ENCODE results near the gene SOX15.

SOX15 gene

DNA sequence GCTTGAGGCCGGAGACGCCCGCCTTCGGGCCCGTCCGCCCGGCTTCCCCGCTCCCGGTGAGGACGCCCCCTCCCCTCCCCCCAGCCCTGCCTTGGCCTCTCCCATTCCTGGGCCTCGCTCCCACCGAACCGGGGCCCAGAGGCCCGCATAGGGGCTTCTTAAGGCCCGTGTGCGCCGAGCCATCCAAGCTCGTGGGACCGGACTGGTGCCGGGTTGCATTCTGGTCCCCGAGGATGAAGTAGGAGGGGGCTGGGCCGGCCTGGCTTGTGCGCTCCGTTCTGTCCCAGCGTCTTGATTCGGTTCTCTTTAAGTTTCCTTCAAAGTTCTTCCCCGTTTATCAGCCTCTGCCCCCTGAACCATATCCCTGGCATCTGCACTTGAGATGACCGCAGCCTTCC, 27.7 kb downstream of the SOX15 start:
- DNase-seq, result no peak
- intact Hi-C loops (cut with DNase I), result no loop called here

DNA sequence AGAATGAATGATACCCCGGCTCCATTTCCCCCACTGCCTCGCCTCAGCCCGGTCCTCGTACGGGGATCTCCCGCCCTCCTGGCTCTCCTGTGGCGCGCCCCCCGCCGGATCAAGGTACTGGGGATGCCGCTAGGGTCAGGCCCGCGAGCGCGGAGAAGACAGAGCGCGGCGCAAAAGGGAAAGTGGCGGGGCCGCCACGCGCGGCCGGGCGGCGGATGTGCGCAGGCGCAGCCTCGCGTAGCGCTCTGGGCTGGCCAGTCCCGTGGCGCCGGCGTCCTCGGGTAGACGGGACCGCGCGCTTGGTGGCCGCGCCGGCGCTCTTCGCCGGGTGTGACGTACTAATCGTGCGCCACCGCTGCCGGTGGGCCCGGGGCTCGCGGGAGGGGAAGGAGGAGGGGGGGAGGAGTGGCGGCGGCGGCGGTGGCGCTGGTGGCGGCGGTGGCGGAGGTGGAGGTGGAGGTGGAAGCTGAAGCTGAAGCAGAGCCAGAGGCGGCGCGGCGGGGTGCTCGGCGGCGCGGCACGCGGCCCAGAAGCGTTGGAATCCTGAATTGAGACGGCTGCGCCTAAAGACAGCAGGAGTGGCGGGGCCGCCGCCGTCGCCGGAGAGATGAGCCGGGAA, 28.2 kb downstream of the SOX15 start, which contains the start of gene SENP3:
TSS of gene SENP3 (plus strand) at position 331 of the 619 bp plus-strand sequence. CDS start 1,158 bp downstream, outside the sequence.
- intact Hi-C loops (cut with DNase I), result loop anchor here (2.0 kb wide), 2 partner anchors 47 to 125 kb away; no protein-coding TSS in a partner anchor
- DNase-seq, result peak; percentile 66 to 96 (median 90)

DNA sequence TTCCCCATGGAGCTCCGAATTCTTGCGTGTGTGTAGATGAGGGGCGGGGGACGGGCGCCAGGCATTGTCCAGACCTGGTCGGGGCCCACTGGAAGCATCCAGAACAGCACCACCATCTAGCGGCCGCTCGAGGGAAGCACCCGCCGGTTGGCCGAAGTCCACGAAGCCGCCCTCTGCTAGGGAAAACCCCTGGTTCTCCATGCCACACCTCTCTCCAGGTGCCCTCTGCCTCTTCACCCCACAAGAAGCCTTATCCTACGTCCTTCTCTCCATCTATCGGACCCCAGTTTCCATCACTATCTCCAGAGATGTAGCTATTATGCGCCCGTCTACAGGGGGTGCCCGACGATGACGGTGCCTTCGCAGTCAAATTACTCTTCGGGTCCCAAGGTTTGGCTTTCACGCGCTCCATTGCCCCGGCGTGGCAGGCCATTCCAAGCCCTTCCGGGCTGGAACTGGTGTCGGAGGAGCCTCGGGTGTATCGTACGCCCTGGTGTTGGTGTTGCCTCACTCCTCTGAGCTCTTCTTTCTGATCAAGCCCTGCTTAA, 28.8 kb downstream of the SOX15 start:
- intact Hi-C loops (cut with DNase I), result loop anchor here (2.0 kb wide), 2 partner anchors 46 to 124 kb away; no protein-coding TSS in a partner anchor
- peak; percentile 78 to 96 (median 89) for DNase-seq

GRCh38 chr17:7560172-7561027, 29.5 kb downstream of the SOX15 start:
- peak in 21 of 42 donors; percentile 21 to 70 (median 48) for DNase-seq
- intact Hi-C loops (cut with DNase I), result loop anchor here (2.0 kb wide), 2 partner anchors 46 to 124 kb away; no protein-coding TSS in a partner anchor

- intact Hi-C loops (cut with DNase I), result loop anchor here (2.0 kb wide), 2 partner anchors 45 to 123 kb away; no protein-coding TSS in a partner anchor
- DNase-seq, result peak in 29 of 42 donors; percentile 32 to 86 (median 60)
Measured at GRCh38 chr17:7559320-7560171, 30.3 kb downstream of the SOX15 start.

GRCh38 chr17:7558544-7559319, 31.2 kb downstream of the SOX15 start, which contains the start of gene TNFSF13:
TSS of gene TNFSF13 (plus strand) at chr17:7558750. CDS start at chr17:7559040, 290 bp downstream.
- peak in 16 of 42 donors; percentile 30 to 69 (median 43) for DNase-seq
- intact Hi-C loops (cut with DNase I), result no loop called here

- intact Hi-C loops (cut with DNase I), result no loop called here
- peak in 40 of 42 donors; percentile 49 to 88 (median 74) for DNase-seq
Measured at GRCh38 chr17:7557775-7558543, 31.9 kb downstream of the SOX15 start.

DNA sequence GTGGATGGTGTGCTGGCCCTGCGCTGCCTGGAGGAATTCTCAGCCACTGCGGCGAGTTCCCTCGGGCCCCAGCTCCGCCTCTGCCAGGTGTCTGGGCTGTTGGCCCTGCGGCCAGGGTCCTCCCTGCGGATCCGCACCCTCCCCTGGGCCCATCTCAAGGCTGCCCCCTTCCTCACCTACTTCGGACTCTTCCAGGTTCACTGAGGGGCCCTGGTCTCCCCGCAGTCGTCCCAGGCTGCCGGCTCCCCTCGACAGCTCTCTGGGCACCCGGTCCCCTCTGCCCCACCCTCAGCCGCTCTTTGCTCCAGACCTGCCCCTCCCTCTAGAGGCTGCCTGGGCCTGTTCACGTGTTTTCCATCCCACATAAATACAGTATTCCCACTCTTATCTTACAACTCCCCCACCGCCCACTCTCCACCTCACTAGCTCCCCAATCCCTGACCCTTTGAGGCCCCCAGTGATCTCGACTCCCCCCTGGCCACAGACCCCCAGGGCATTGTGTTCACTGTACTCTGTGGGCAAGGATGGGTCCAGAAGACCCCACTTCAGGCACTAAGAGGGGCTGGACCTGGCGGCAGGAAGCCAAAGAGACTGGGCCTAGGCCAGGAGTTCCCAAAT, 32.6 kb downstream of the SOX15 start:
- DNase-seq, result no peak
- intact Hi-C loops (cut with DNase I), result no loop called here

DNA sequence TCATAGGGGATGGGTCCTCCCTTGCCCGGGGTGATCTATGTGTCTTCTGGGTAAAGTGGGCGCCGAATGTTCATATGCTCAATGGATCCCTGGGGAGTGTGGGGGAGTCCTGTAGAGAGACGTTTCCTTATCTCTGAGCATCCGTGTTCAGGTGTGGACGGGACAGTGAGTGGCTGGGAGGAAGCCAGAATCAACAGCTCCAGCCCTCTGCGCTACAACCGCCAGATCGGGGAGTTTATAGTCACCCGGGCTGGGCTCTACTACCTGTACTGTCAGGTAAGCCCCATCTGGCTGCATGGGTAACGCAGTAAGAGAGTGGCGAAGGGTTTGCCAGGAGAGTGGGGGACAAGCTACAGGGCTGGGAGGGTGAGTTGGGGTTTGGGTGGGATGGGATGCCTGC, 33.3 kb downstream of the SOX15 start:
- intact Hi-C loops (cut with DNase I), result no loop called here
- no peak for DNase-seq

DNA sequence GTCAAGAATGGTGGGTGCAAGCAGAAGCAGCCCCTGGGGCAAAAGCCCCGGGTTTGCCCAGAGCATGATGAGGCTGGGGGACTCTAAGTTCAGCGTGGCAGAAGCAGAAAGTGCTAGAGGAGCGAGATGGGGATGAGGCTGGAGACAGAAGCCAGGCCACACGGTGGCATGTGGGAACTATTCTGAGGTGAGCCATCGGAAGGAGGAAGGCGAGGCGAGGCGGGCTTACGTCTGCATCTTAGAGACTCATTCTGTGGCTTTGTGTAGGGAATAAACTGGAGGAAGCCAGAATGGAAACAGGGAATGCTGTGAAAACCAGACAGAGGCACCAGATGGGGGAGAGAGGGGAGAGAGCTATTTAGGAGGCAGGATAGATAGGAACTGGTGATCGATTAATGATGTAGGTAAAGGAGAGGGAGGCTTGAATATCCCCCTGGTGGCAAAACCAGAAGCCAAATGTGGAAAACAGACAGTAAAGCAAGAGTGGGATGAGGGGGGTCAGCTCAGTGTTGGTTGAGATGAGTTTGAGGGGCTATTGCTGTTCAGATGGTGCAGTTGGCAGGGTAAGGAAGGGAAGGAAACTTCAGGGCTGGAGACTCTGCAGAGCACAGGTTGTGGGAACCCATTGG, 34.5 kb downstream of the SOX15 start:
- DNase-seq, result no peak
- intact Hi-C loops (cut with DNase I), result no loop called here

- intact Hi-C loops (cut with DNase I), result no loop called here
- no peak for DNase-seq
Measured at GRCh38 chr17:7553356-7553755, 36.5 kb downstream of the SOX15 start.

DNA sequence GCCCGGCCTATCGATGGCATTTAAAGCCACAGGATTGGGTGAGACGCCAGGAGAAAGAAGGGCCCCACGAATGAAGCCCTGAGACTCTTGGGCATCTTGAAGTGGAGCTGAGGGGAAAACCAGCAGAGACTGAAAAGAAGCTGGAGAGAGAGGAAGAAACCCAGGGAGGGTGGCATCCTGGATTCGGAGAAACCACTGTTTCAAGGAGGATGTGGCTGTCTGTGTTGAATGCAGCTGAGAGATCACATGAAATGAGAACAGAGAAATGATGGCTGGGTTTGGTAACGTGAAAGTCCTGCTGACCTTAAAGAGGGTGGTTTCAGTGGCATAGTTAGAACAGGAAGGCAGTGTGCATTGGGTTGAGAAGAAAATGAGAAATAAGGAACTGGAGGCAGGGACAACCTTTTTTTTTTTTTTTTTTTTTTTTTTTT, 37.3 kb downstream of the SOX15 start:
- intact Hi-C loops (cut with DNase I), result no loop called here

GRCh38 chr17:7551396-7551795, 38.5 kb downstream of the SOX15 start:
- intact Hi-C loops (cut with DNase I), result no loop called here
- DNase-seq, result no peak

More for the DNA sequence above, 37.3 kb downstream of the SOX15 start:
- DNase-seq, result peak in 4 of 42 donors; percentile 6 to 31 (median 25)

GRCh38 chr17:7550344-7550743, 39.5 kb downstream of the SOX15 start:
- intact Hi-C loops (cut with DNase I), result no loop called here
- DNase-seq, result no peak

DNA sequence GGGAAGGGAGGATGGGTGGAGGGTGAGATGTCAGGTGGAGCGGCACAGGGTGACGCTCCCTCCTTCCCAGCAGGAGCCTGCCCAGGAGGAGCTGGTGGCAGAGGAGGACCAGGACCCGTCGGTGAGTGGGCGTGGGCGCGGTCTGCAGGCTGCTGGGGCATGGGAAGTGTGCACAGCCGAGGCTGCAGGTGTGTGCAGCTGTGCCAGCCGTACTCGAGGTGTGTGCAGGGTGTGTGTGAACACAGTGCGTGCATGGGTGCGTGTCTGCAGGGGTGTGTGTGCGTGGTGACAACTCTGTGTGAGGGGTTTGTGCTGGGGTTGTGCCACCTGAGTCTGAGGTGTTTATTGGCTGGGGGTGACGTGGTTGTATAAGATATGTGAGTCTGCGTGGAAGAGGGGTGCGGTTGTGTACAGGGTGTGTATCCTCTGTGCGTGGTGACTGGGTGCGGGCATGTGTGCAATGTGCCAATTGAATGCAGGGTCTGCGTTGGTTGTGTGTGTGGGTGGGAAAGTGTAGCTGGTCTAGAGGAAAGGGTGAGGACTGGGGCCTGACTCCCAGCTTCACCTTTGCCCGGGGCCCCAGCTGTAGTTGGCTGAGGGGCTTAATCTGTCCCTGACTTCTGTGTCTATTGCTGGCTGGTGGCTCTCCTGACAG, 40.4 kb downstream of the SOX15 start:
- intact Hi-C loops (cut with DNase I), result no loop called here
- DNase-seq, result peak in 41 of 42 donors; percentile 36 to 90 (median 69)
